SK-N-MC (cell line): ENCODE data around the gene HNRNPR.

Source experiments
- EZH2 ChIP-seq: fragments of 200-600 bp; sonication (generic); IDR thresholded peaks from one replicate; pipeline ENCODE4 v1.6.1; 2017; ENCODE audit warnings: antibody characterized with exemption
- FOXP2 ChIP-seq: optimal IDR thresholded peaks from 2 replicates; pipeline ENCODE3; 2011; ENCODE audit warnings: mild to moderate bottlenecking, moderate library complexity; ENCODE audit not compliant: insufficient read depth; ENCODE audit errors: extremely low read length, control extremely low read depth
- POLR2AphosphoS5 ChIP-seq: IDR thresholded peaks from 2 replicates; pipeline ENCODE4 v1.6.1; 2012; ENCODE audit warnings: mild to moderate bottlenecking, low read depth, low read length, borderline replicate concordance

DNA sequence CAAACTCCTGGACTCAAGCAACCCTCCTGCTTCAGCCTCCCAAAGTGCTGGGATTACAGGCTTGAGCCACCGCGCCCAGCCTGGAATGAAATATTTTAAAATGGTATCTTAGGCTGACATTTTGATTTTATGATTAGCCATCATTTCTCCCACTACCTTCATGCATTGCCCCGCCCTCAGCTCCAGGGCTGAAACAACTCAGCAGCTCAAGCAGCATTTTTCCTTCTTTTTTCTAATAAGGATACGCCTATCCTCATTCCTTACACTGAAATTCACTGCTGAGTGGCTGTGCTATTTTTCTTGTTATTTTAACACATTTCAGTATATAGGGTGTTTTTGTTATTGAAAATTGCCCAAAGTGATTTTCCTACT, 70.0 kb downstream of the HNRNPR start:
- TF ChIP-seq POLR2AphosphoS5 (no peak), EZH2 (no peak), FOXP2 (no peak)
